Stimulated activated CD8-positive, alpha-beta memory T cell treated with anti-CD3 and anti-CD28 coated beads, Interleukin-12 subunit alpha, Interleukin-12 subunit beta, amount 100 ng/mL, for 4 hours (primary cell): ENCODE results near the gene CFAP97.
"Not testable (repeated sequence)": the region's sequence is repeated elsewhere in the genome, so short reads cannot be mapped to it uniquely, and the experiment has no call there.

Experiments
- DNase-seq: peaks from one replicate; pipeline ENCODE4 v3.0.0-alpha.2; 2020; ENCODE audit warnings: low read depth

CFAP97 gene

GRCh38 chr4:185198189-185198588 is 5.6 kb downstream of the CFAP97 start:
- DNase-seq = not testable (repeated sequence)

GRCh38 chr4:185196437-185196836 is 7.4 kb downstream of the CFAP97 start:
- DNase-seq = no peak

- DNase-seq = no peak
Measured at GRCh38 chr4:185194924-185195888, 8.6 kb downstream of the CFAP97 start.

GRCh38 chr4:185192059-185192458 is 11.7 kb downstream of the CFAP97 start:
- DNase-seq = no peak

- DNase-seq = no peak
Measured at GRCh38 chr4:185190306-185190856, 13.4 kb downstream of the CFAP97 start.

- no peak for DNase-seq
Measured at GRCh38 chr4:185189606-185190305, 14.0 kb downstream of the CFAP97 start.

GRCh38 chr4:185186769-185187168 is 17.0 kb downstream of the CFAP97 start:
- no peak for DNase-seq

GRCh38 chr4:185183622-185184281 is 20.0 kb downstream of the CFAP97 start:
- DNase-seq = peak; percentile 19

GRCh38 chr4:185182239-185182638 is 21.6 kb downstream of the CFAP97 start:
- no peak for DNase-seq

GRCh38 chr4:185179488-185179887 is 24.3 kb downstream of the CFAP97 start:
- DNase-seq = no peak

- DNase-seq = no peak
Measured at GRCh38 chr4:185171373-185172071, 32.3 kb downstream of the CFAP97 start.

- DNase-seq = no peak
Measured at GRCh38 chr4:185167234-185167633, 36.6 kb downstream of the CFAP97 start.

- no peak for DNase-seq
Measured at GRCh38 chr4:185165605-185166063, 38.2 kb downstream of the CFAP97 start.

GRCh38 chr4:185151296-185151695 is 52.5 kb downstream of the CFAP97 start:
- DNase-seq = no peak

- DNase-seq = no peak
Measured at GRCh38 chr4:185149392-185149791, 54.4 kb downstream of the CFAP97 start.

- no peak for DNase-seq
Measured at GRCh38 chr4:185145572-185145971, 58.2 kb downstream of the CFAP97 start.

GRCh38 chr4:185144601-185145240 is 59.1 kb downstream of the CFAP97 start:
- no peak for DNase-seq

- DNase-seq = no peak
Measured at GRCh38 chr4:185143601-185143969, 60.2 kb downstream of the CFAP97 start.

GRCh38 chr4:185142912-185143600 is 60.7 kb downstream of the CFAP97 start, which contains the start of gene SLC25A4:
Gene SLC25A4 (plus strand): TSS chr4:185143266. CDS start chr4:185143373, 107 bp downstream.
- peak; percentile 81 for DNase-seq

- DNase-seq = no peak
Measured at GRCh38 chr4:185142564-185142911, 61.3 kb downstream of the CFAP97 start.
